DMS153 (cell line): Measurements from ENCODE around the gene PLCXD3.
A peak's percentile ranks its signal among the peaks of the same experiment; 100 is the strongest.

Source experiments
- DNase-seq: peaks from one replicate; lab custom pipeline; 2025; lab: John Stamatoyannopoulos, UW

PLCXD3 gene, protein sequence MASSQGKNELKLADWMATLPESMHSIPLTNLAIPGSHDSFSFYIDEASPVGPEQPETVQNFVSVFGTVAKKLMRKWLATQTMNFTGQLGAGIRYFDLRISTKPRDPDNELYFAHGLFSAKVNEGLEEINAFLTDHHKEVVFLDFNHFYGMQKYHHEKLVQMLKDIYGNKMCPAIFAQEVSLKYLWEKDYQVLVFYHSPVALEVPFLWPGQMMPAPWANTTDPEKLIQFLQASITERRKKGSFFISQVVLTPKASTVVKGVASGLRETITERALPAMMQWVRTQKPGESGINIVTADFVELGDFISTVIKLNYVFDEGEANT

GRCh38 chr5:41510176-41510831 is at the start of gene PLCXD3:
Gene PLCXD3 (minus strand): TSS chr5:41510601. CDS start chr5:41510526, 75 bp downstream.
- DNase-seq = peak; percentile 48

DNA sequence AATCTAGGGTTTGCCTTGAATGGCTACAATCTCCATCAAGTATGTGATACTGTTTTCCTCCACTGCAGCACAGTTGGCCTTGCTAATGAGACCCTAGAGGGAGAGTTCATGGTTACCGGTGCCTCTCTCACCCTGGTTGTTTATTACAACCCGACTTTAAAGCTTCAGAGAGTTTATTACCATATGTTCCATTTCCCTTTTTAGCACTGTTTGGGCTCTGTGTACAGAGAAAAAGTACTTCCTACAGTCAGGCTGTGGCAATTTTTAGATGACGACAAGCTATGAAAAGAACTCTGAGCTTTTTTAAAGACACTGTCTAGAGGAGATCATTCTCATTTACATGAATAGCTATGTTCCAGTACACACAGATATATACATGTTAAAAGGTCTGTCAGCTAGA is 48.8 kb upstream of the PLCXD3 start:
- DNase-seq = no peak

GRCh38 chr5:41558295-41558694 is 47.9 kb upstream of the PLCXD3 start:
- no peak for DNase-seq

- no peak for DNase-seq
Observed at GRCh38 chr5:41547991-41548390, 37.6 kb upstream of the PLCXD3 start.

- no peak for DNase-seq
Observed at GRCh38 chr5:41542183-41542582, 31.8 kb upstream of the PLCXD3 start.

DNA sequence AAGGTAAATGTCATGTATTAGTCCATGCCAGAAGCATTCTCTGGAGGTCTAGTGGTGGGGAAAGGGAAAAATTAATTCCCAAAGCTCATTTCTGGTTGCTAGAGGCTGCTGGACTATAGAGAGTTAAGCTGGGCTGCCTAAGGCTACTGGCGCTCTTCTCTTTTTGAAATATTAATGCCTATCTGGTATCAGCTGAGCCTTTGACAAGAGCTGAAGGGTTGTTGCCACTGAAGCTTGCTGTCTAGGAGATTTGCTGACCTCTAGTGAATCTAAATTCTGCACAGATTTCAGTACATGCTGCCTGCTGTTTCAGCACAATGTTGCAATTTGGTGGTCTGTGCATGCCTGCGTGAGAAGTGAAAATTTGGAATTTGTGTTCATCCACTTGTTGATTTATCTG is 29.1 kb upstream of the PLCXD3 start:
- no peak for DNase-seq

- no peak for DNase-seq
Observed at GRCh38 chr5:41537581-41537980, 27.2 kb upstream of the PLCXD3 start.

DNA sequence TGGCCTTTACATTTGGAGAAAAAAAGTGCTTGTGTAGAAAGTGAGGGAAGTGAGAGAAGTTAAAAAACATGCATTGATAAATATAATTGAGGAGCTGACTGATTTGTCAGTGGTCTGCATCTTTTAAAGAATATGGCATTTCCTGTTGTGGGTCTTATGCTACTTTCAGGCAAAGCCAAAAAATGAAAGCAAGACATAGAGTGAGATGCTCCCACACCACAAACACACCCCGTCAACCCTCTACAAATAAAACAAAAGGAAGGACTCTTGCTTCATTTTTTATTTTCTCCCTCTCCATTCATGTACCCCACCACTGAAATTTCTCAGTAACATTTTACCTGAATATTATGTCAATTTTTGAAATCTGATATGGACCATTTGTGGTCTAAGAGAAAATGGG is 22.1 kb upstream of the PLCXD3 start:
- DNase-seq = no peak

GRCh38 chr5:41527201-41527779 is 16.9 kb upstream of the PLCXD3 start:
- no peak for DNase-seq

- DNase-seq = no peak
Observed at GRCh38 chr5:41526699-41527098, 16.3 kb upstream of the PLCXD3 start.

DNA sequence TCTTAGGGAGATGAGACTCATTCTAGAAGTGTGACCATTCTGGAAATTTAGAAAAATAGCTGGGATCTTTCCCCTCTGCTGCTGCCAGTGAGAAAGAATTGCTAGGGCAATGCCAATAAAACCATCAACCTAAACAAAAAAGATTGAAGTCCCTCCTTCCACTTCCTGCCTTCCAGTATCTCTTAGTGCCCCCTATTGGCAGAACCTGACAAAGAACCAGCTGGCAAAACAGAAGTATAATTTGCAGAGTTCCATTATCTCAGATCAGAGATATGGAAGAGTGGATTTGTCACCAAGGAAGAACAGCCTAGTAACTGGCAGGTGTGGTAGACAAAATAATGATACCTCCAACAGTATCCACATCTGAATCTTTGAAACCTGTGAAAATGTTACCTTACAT is 13.8 kb upstream of the PLCXD3 start:
- no peak for DNase-seq

- DNase-seq = no peak
Observed at GRCh38 chr5:41522193-41522786, 11.9 kb upstream of the PLCXD3 start.

DNA sequence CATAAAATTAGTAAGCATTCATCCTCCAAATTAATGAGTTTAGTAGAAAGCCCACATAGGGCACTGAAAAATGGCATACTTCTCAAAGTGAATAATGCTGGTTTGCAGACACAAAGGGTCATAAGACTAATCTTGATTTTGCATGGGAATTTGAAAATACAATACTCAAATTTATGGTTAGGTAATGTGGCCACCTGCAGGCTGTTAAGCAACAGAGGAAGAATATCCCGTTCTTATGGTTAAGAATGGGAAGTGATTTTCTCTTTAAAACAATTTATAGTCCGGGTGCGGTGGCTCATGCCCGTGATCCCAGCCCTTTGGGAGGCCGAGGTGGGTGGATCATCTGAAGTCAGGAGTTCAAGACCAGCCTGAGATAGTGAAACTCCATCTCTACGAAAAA is 9.4 kb upstream of the PLCXD3 start:
- no peak for DNase-seq

GRCh38 chr5:41517909-41518308 is 7.5 kb upstream of the PLCXD3 start:
- DNase-seq = no peak

DNA sequence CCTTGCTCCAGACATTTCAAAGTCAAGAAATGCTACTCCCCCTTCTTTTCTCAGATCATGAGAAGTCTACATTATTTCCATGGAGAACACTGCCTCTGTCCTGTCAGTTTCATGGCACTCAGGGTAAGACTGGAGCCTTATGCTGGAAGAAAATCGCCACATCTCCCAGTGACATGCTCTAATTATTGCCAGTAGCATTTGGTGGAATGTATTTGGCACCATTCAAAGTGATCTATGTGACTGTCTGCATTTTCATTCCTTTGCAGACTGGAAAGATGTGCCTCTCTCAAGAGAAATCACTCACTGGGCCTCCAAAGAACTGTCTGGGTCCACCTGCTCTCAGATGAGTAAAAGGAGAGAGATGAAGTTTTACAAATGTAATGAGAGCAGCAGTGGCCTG is 840 bp upstream of the PLCXD3 start:
- no peak for DNase-seq

GRCh38 chr5:41509399-41510175 is 814 bp downstream of the PLCXD3 start:
- DNase-seq = no peak

DNA sequence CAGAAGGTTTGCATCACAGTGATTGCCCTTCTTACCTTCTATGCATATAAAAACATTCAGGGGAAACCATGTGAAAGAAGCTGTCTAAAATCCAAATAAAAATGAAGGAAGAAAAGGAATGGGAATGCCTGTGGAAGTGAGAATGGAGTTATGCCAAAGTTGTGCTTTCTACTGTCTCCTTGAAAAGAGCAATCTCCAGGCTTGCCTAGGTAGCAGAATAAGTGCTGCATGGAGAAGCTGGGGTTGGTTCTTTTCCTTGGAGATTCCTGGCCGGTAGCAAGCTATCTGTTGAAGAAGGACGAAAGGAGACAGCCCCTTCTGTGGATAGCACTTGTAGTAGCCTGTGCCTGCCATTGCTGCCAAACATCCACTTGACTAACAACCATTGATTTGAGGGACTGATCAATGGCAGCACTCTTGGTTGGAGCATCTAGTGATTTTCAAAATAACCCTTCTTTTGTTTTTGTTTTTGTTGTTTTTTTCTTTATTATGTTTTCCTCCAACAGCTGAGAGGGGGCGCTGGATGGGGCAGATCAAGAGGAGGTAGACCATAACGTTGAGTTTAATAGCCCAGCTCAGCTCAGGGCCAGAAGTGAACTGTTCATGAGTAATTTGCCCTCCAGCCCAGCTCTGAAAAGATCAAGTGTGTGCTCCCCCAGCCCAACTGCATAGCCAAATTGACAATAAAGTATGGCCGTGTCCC is 1.6 kb downstream of the PLCXD3 start:
- DNase-seq = no peak

DNA sequence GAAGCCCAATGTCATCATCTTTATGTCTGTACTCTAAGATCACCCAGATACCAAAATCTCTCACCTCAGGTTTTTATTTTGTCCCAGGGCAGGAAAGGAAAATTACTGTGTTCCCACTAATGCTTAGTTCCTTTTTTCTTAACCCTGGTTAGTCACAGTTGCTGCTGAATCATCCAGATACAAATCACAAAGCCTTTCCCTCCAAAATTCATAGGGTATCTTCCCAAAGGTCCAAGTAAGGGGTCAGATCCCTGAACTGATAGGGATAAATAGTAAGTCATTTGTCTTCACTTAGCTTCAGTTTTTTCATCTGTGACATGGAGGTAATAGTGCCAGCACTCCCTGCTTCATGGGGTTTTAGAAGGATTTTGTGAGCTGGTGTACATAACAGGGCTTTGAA is 2.2 kb downstream of the PLCXD3 start:
- DNase-seq = no peak

- no peak for DNase-seq
Observed at GRCh38 chr5:41507501-41507900, 2.9 kb downstream of the PLCXD3 start.

- DNase-seq = no peak
Observed at GRCh38 chr5:41503860-41504259, 6.5 kb downstream of the PLCXD3 start.

- DNase-seq = no peak
Observed at GRCh38 chr5:41503310-41503709, 7.1 kb downstream of the PLCXD3 start.
